AG04450 (cell line): ENCODE results near the gene KCNMA1. TPM values are rescaled to one million over a fixed set of nuclear protein-coding genes. Genes with fewer than 3 reads are reported as not detected.

Experiments used
- CTCF ChIA-PET: fragments of 300-600, 350-600 bp; formaldehyde crosslinking; extraction: SDS; loops from one replicate; lab custom pipeline; 2022; ENCODE audit warnings: antibody characterized with exemption, inconsistent platforms; lab: Charles Lee
- POLR2A ChIA-PET: fragments of 350-600 bp; formaldehyde crosslinking; extraction: SDS; loops from one replicate; lab custom pipeline; 2021; ENCODE audit warnings: antibody characterized with exemption, inconsistent platforms; lab: Yijun Ruan, JAX
- DNase-seq: peaks from one replicate; pipeline ENCODE4 v3.0.0-alpha.2; 2011; ENCODE audit warnings: low read depth, low spot score
- H3K27ac ChIP-seq: one replicate; pipeline ENCODE4 v1.5.1; 2012; ENCODE audit warnings: low read depth, low read length, control low read depth
- H3K27me3 ChIP-seq: one replicate; pipeline ENCODE4 v1.6.0; 2012; ENCODE audit warnings: low read length; ENCODE audit not compliant: control insufficient read depth, insufficient read depth
- H3K4me3 ChIP-seq: 2 replicates; pipeline ENCODE4 v1.5.1; 2011; ENCODE audit warnings: mild to moderate bottlenecking, low read depth, low read length, control low read depth
- H3K9me3 ChIP-seq: 2 replicates; pipeline ENCODE4 v1.5.1; 2012; ENCODE audit warnings: low read length; ENCODE audit not compliant: control insufficient read depth, insufficient read depth
- polyA plus RNA-seq: library from polyadenylated mRNA; depleted of rRNA; stranded (reverse); fragments of >200 nt; gene quantifications from 2 replicates; pipeline ENCODE4 v1.2.3, GENCODE V29; 2011
- TF ChIP-seq, protein P1 (sequence below): IDR thresholded peaks from 2 replicates; pipeline ENCODE4 v1.5.1; 2011; ENCODE audit warnings: low read depth, low read length, control low read depth, inconsistent platforms

The KCNMA1 gene
- polyA plus RNA-seq, 1 experiment, result 58.8 TPM

DNA sequence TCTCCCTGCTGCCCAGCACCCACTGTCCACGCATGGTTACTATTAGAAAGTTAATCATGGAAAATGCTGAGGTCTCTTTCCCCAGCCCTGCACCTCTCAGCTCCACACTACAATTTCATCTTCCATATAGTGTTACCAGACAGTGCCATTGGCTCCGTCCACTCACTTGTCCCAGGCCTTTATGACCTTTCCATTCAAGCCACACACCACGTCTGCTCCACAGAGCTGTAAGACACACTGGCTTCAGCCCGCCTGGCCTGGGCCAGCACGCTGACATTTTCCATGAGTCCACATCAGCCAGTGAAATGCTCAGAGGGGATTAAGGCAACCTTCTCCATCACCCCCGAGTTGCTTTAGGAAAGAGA is 118.7 kb downstream of the KCNMA1 start:
- DNase-seq, result no peak
- CTCF ChIA-PET, result no interaction called here
- TF ChIP-seq, protein P1, sequence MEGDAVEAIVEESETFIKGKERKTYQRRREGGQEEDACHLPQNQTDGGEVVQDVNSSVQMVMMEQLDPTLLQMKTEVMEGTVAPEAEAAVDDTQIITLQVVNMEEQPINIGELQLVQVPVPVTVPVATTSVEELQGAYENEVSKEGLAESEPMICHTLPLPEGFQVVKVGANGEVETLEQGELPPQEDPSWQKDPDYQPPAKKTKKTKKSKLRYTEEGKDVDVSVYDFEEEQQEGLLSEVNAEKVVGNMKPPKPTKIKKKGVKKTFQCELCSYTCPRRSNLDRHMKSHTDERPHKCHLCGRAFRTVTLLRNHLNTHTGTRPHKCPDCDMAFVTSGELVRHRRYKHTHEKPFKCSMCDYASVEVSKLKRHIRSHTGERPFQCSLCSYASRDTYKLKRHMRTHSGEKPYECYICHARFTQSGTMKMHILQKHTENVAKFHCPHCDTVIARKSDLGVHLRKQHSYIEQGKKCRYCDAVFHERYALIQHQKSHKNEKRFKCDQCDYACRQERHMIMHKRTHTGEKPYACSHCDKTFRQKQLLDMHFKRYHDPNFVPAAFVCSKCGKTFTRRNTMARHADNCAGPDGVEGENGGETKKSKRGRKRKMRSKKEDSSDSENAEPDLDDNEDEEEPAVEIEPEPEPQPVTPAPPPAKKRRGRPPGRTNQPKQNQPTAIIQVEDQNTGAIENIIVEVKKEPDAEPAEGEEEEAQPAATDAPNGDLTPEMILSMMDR, result no peak
- POLR2A ChIA-PET, result no interaction called here
- no peak overlapping the region for H3K27ac ChIP-seq
- no peak overlapping the region for H3K4me3 ChIP-seq
- H3K27me3 ChIP-seq, result no peaks in the 10 kb centered on the region
- H3K9me3 ChIP-seq, result no peaks in the 10 kb centered on the region

DNA sequence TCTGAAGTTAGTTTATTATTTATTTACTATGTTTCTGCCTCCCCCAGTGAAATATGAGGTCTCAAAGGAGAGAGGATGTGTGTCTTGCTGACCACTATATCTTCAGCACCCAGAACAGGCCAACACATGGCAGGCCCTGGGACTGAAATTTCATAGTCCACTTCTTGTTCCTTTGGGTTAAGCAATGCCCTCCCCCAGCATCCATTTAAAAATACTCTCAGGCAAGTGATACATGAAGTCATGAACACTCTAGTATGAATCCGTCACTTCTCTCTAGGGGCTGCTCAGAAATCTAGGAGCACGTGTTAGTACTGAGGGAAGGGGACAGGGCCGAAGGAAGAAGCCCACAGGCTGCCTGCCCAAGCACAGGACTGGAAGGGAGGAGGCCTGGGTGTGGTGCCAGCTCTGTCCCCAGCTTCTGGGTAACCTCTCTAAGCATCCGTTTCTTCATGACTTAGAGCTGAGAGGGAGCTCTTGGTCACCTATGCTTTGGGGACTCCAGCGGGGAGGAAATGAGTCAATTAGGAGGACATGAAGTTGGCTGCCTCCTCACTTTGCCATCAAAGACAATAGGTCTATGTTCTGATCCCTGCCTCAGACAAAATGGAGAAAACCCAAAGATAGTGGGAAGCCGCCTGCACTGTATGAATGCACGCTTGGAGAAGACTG is 119.2 kb downstream of the KCNMA1 start:
- no peak for DNase-seq
- TF ChIP-seq, protein P1, result no peak
- Histone ChIP-seq H3K27me3 (no peaks in the 10 kb centered on the region), H3K4me3 (no peak overlapping the region), H3K9me3 (no peaks in the 10 kb centered on the region), H3K27ac (no peak overlapping the region)
- CTCF ChIA-PET, result no interaction called here
- POLR2A ChIA-PET, result no interaction called here

DNA sequence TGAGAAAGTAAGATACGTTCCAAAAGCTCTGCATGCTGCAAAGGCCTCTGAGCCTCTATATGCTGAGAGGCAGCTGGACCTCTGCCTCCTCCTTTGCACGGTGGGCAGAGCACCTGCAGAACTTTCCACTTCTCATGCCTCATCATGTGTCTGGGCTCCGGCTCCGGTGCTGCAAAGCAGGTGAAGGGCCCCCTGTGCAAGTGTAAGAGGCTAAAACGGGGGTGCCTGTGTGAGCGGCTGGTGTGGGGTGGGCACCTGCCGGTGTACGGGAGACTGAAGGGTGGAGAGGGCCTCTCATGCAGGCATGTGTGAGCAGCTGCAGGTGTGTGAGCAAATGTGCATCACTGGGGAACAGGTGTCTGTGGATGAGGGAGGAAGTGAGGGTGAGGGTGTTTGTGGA is 121.0 kb downstream of the KCNMA1 start:
- TF ChIP-seq, protein P1, result no peak
- POLR2A ChIA-PET, result no interaction called here

DNA sequence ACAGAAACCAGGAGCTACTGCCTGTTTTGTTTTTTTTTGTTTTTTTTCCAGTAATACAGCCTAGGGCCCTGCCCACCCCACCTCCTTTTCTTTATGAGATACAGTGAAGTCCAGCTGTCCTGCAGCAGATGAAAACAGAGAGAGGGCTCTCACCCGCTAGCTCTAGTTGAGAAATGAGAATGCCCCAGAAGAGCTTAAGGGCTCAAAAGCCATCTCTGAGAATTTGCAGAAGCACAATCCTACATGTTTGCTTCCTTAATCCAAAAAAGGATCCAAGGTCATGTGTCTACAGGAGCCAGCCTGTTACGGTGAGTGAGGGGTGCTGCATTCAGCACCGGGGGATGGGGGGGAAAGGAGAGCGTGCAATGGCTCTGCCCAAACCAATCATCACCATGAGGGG is 122.7 kb downstream of the KCNMA1 start:
- TF ChIP-seq, protein P1, result no peak
- no peak for DNase-seq
- Histone ChIP-seq H3K27ac (peak overlapping the region; percentile 21), H3K9me3 (no peaks in the 10 kb centered on the region), H3K27me3 (no peaks in the 10 kb centered on the region), H3K4me3 (no peak overlapping the region)
- ChIA-PET CTCF (interaction anchor here (0.7 kb wide), 1 partner anchor 8 kb away, joined by 3 read pairs; no protein-coding TSS in a partner anchor), POLR2A (interaction anchor here (2.6 kb wide), 1 partner anchor 9 kb away, joined by 9 read pairs; no protein-coding TSS in a partner anchor)

More for the DNA sequence above, 121.0 kb downstream of the KCNMA1 start:
- CTCF ChIA-PET, result no interaction called here
- H3K27ac ChIP-seq, result no peak overlapping the region
- no peaks in the 10 kb centered on the region for H3K27me3 ChIP-seq
- H3K4me3 ChIP-seq, result no peak overlapping the region
- H3K9me3 ChIP-seq, result no peaks in the 10 kb centered on the region
- DNase-seq, result no peak

DNA sequence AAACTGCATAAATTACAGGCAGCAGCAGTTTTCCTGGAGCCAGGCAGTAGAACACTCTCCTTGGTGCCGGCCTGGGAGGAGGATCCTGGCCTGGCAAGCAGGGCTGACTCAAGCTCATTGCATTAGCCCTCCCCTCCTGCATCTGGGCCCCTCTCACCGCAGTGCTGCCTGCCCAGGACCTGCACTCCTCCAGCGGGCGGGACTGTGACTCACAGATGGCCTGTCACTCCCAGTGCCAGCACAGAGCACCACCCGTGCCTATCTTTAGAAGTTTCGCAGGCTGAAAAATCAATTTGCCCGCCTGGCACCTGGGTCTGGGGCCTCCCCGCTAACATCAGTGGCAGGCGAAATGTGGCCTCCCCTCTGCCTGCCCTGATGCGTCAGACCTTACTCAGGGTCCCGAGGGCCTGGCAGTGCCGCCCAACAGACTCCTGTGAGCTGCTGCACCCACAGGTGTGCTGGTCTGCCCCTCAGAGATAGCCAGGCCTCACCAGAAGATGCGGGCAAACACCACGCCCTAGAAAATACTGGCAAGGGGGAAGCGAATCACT is 123.8 kb downstream of the KCNMA1 start:
- Histone ChIP-seq H3K4me3 (no peak overlapping the region), H3K27me3 (no peaks in the 10 kb centered on the region), H3K27ac (peak overlapping the region; percentile 70), H3K9me3 (no peaks in the 10 kb centered on the region)
- DNase-seq, result peak; percentile 58
- POLR2A ChIA-PET, result interaction anchor here (0.5 to 2.6 kb wide), 3 partner anchors 9 to 18 kb away, joined by 3 to 9 read pairs (median 8); no protein-coding TSS in a partner anchor
- TF ChIP-seq, protein P1, result no peak
- CTCF ChIA-PET, result interaction anchor here (0.8 to 1.6 kb wide), 4 partner anchors 9 to 127 kb away, joined by 3 read pairs; no protein-coding TSS in a partner anchor
